WTC11 (cell line): ENCODE data around the gene RASGRF1.

Experiments used
- ATF3 ChIP-seq: sonication (generic); formaldehyde crosslinking; conservative IDR thresholded peaks from 2 replicates; pipeline ENCODE4 v1.8.1; 2022; ENCODE audit warnings: mild to moderate bottlenecking, missing genetic modification reagents
- FOXJ3 ChIP-seq: sonication (generic); formaldehyde crosslinking; IDR thresholded peaks from 2 replicates; pipeline ENCODE4 v1.9.0; 2021; ENCODE audit warnings: missing genetic modification reagents, mild to moderate bottlenecking, borderline replicate concordance
- TF ChIP-seq, protein P1 (sequence below): sonication (generic); formaldehyde crosslinking; IDR thresholded peaks from 2 replicates; pipeline ENCODE4 v1.8.1; 2023; ENCODE audit warnings: mild to moderate bottlenecking, missing genetic modification reagents, moderate library complexity
- TF ChIP-seq, protein P2 (sequence below): fragments of 200-600 bp; IDR thresholded peaks from 2 replicates; pipeline ENCODE4 v1.8.0; 2022; ENCODE audit warnings: antibody characterized with exemption

DNA sequence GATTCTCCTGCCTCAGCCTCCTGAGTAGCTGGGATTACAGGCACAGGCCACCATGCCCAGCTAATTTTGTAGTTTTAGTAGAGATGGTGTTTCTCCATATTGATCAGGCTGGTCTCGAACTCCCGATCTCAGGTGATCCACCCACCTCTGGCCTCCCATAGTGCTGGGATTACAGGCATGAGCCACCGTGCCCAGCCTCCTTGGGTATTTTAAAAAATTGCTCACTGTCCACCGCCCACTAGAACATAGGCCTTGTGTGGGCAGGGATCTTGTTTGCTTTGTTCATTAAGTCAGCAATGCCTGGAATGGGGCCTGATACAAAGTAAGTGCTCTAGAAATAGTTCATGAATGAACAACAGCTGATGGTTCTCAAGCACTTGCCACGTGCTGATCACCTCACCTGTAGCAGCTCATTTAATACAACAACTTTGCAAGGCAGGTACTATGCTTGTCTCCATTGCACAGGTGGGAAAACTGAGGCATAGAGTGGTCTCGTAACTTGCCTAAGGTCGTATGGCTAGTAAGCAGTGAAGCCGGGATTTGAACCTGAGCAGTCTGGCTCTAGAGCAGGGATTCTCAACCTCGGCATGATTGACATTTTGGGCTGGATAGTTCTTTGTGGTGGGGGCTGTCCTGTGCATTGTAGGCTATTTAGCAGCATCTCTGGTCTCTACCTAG lies 133.0 kb downstream of the RASGRF1 start:
- no peak for TF ChIP-seq FOXJ3 (CRISPR knock-in tag)
- TF ChIP-seq ATF3 (CRISPR knock-in tag) = no peak
- TF ChIP-seq, protein P1, sequence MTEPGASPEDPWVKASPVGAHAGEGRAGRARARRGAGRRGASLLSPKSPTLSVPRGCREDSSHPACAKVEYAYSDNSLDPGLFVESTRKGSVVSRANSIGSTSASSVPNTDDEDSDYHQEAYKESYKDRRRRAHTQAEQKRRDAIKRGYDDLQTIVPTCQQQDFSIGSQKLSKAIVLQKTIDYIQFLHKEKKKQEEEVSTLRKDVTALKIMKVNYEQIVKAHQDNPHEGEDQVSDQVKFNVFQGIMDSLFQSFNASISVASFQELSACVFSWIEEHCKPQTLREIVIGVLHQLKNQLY = no peak
- TF ChIP-seq, protein P2, sequence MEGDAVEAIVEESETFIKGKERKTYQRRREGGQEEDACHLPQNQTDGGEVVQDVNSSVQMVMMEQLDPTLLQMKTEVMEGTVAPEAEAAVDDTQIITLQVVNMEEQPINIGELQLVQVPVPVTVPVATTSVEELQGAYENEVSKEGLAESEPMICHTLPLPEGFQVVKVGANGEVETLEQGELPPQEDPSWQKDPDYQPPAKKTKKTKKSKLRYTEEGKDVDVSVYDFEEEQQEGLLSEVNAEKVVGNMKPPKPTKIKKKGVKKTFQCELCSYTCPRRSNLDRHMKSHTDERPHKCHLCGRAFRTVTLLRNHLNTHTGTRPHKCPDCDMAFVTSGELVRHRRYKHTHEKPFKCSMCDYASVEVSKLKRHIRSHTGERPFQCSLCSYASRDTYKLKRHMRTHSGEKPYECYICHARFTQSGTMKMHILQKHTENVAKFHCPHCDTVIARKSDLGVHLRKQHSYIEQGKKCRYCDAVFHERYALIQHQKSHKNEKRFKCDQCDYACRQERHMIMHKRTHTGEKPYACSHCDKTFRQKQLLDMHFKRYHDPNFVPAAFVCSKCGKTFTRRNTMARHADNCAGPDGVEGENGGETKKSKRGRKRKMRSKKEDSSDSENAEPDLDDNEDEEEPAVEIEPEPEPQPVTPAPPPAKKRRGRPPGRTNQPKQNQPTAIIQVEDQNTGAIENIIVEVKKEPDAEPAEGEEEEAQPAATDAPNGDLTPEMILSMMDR = no peak
